Amniotic epithelial cell (primary cell): ENCODE data around the gene SLC22A1.
A peak's percentile ranks its signal among the peaks of the same experiment; 100 is the strongest.
"Not testable (repeated sequence)": the region's sequence is repeated elsewhere in the genome, so short reads cannot be mapped to it uniquely, and the experiment has no call there.

Experiments used
- DNase-seq: peaks from one replicate; pipeline ENCODE4 v3.0.0-alpha.2; 2010; ENCODE audit warnings: low read depth

The SLC22A1 gene

DNA sequence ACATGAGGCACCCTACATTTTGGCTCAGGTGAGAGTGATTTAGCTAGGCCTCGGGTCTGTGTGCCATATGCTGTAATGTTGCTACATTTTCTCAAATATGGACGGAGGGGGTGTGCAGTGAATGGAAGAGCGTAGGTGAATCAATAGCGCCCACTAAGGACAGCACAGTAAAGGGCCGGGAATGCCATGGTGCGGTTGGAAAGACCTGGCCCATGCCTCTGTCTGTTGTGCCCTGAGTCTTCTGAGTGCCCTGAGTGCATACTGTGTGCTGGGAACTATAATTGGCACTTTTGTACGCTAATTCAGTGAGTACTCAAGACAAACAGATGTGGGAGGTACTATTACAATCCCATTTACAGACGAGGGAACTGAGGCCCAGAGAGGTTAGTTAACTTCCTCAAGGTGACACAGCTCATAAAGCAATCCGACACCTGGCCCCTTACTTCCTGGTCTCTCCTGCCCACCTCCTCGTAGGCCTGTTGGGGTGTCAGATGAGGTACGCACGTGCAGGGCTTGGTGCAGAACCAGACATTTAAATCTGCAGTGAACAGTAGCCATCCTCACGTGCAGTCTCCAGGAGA is 17.3 kb downstream of the SLC22A1 start:
- no peak for DNase-seq

GRCh38 chr6:160139420-160139851 is 17.8 kb downstream of the SLC22A1 start:
- peak; percentile 94 for DNase-seq

- DNase-seq, result not testable (repeated sequence)
Measured at GRCh38 chr6:160140493-160140892, 18.9 kb downstream of the SLC22A1 start.

DNA sequence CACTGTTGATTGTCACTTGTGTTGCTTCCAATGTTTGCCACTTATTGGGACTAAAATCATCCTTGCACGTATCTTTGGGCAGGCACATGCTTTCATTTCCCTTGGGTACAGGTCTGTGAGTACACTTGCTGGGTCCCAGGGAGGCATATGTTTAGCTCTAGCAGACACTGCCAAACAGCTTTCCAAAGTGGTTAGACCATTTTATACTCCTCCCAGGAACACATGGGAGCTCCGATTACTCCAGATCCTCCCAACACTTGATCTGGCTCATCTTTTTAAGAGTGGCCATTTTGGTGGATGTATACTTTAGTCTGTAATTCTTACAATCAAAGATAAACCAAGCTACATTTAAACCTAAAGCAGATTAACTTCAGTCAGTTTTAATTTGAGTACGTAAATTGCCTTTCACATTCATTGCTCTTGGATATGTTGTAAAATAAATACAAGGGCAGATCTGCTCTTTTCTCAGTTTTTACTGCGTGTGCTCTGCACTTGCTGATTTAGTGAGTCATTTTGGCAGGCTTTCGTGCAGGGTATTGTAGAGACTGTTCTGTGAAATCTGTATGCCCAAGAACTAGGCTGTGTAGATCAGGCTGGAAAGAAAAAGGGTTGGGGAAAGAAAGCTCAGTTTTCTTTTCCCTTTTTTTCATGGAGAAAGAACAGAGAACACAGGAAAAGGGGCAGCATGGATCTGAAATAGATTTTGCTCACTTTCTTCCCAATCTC is 19.5 kb downstream of the SLC22A1 start:
- DNase-seq, result peak; percentile 52

DNA sequence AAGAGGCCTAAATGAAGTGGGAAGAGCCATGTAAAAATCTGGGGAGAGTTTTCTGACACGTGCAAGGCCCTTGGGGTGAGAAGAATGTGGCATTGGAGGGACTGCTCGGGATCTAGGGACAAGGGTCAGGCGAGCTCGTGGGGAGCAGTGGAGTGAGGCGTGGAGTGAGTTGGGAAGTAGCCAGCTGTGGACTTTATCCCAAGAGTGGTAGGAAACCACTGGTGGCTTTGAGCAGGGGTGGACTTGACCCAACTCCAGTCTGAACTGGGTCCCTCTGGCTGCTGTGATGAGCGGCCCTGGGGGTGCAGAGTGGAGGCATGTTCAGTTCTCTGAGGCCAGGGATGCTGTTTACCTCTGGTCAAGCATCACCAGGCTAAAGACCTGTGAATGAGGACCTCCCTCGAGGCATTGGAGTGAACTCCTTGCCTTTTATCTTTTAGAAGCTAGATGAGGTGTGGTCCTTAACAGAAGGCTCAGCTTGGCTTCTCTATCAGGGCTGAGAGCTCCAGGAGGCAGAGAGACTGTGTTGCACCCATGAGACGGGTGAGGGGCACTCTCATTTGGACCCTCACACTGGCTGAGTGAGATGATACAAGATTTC is 20.6 kb downstream of the SLC22A1 start:
- DNase-seq, result no peak

GRCh38 chr6:160146454-160147145 is 25.0 kb downstream of the SLC22A1 start:
- DNase-seq, result no peak

DNA sequence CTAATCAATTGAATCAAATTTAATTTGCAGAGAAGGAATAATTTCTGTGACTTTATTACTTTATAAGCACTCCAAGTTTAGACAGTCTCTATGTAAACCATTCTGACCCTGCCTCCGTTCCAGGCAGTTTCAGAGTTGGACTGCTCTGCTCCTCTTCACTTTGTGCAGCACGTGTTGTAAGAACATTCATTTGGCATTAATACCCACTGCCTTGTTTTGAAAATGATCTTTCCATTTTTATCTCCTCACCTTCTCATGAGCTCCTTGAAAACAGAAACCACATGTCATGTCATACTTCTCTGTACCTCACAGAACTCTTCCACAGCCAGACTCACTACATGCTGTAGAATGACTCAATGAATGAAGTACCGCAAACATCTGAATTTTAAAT is 25.5 kb downstream of the SLC22A1 start:
- peak; percentile 62 for DNase-seq

DNA sequence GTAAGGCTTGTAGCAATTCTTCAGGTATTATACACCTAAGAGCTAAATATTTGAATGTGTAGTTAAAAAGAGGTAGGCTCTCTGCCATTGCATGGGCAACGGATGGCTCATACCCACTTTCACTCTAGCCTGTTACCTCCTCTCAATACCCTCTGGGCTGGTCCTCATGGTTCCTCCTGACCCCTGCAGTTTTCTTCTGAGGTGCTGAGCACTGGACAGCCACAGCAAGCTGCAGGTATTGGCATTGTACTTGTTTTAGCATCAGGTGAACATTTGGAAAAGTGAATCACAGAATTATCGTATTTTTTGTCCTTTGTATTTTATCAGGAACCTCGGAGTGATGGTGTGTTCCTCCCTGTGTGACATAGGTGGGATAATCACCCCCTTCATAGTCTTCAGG is 32.9 kb downstream of the SLC22A1 start:
- no peak for DNase-seq

DNA sequence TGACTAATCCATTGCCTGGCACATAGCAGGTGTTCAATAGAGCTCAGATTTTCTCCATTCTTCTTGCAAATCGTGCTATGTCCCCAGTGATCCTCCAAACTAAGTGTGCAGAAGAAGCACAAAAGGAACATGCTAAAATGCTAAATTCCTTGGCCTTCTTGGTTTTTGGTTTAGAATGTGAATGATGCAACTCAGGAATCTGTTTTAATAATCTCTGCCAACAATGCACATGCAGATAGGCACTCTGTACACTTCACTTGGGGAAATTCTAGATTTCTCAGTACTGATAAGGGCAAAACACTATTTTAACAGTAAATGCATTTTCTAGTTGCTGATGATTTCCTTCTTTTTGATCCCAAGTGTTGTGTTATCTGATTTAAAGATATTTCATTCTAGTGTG is 35.2 kb downstream of the SLC22A1 start:
- DNase-seq, result peak; percentile 59

GRCh38 chr6:160160450-160160849 is 38.8 kb downstream of the SLC22A1 start:
- no peak for DNase-seq

DNA sequence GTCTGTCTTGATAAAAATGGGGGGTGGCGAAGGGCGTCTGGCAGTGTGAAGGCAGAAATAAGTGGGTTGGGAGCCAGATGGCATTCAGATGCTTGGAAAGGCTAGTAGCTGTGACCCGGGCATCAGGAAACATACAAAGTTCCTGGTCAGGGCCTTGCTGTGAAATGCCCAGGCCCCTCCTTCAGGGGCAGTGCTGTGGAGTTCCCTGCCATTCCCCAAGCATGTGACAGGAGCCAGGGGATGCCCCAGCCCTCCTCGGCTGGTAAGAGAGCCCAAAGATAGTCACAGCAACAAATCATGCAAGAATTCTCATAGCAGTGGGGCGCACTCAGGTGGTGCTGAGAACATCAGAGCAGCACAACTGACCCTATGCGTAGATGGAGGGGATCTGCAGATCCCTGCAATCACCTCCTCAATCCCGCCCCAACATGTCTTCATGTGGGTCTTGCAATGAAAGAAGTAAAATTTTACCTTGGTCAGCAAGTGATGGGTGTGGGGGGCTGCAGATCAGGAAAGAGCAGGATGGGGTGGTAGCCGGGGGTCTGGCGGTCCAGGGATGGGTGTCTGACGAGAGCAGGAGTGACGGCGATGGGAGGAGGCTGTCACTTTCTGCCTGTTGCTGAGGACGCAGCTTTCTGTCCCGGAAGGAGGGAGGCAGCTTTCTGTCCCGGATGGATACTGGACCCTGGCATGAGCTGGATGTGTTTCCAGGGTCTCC is 39.5 kb downstream of the SLC22A1 start:
- DNase-seq, result no peak

- DNase-seq, result no peak
Measured at GRCh38 chr6:160161647-160161986, 40.0 kb downstream of the SLC22A1 start.

GRCh38 chr6:160162030-160162566 is 40.5 kb downstream of the SLC22A1 start:
- DNase-seq, result no peak

- no peak for DNase-seq
Measured at GRCh38 chr6:160163425-160163824, 41.8 kb downstream of the SLC22A1 start.

GRCh38 chr6:160163912-160164311 is 42.3 kb downstream of the SLC22A1 start:
- DNase-seq, result no peak

- not testable (repeated sequence) for DNase-seq
Measured at GRCh38 chr6:160165928-160166327, 44.3 kb downstream of the SLC22A1 start.

GRCh38 chr6:160167604-160168399 is 46.2 kb downstream of the SLC22A1 start:
- DNase-seq, result peak; percentile 12

DNA sequence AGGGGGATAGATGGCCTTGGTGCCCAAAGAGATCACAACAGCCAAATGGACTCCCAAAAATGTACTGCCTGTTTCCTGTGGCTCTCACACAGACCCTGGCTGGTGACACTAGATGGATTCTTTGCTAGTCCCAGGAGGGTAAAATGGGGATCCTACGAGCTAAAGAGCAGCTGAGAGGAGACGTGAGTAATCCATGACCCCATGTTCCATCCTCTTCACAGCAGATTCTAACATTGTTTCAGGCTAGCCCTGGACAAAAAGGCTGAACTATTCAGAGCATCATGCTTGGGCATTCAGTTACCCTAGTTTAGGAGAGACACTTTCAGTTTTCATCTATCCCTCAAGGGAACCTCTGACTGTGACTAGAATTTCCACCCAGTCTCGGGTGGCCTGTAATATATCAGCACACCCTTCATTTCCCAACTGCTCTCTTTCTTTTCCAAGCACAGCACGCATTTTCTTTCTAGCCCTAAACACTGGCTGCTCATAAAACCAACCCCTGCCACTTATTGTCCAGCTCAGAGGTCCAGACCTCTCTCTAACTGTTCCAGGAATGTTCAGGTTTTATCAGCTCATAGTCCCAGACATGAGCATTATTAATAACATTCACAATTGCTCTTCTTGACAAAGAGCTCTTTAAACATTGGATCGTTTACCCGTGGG is 48.5 kb downstream of the SLC22A1 start:
- peak; percentile 21 for DNase-seq

DNA sequence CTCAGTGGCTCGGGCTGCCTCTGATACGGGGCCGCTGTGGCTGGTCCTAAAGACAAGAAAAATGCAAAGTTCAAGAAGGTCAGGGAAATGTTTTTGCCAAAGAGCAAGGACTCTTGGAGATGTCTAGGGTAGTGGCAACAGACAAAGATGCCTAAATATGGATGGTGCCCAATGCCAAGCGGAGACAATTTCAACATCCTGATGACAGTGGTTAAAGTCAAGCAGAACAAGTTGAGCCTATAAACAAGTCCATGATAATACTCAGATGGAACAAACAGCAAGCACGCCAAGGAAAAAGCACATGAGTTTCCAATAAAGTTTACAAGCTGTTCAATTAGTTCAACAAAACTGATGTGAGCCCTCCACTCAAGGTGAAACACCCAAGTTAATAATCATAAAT is 51.1 kb downstream of the SLC22A1 start:
- DNase-seq, result no peak

DNA sequence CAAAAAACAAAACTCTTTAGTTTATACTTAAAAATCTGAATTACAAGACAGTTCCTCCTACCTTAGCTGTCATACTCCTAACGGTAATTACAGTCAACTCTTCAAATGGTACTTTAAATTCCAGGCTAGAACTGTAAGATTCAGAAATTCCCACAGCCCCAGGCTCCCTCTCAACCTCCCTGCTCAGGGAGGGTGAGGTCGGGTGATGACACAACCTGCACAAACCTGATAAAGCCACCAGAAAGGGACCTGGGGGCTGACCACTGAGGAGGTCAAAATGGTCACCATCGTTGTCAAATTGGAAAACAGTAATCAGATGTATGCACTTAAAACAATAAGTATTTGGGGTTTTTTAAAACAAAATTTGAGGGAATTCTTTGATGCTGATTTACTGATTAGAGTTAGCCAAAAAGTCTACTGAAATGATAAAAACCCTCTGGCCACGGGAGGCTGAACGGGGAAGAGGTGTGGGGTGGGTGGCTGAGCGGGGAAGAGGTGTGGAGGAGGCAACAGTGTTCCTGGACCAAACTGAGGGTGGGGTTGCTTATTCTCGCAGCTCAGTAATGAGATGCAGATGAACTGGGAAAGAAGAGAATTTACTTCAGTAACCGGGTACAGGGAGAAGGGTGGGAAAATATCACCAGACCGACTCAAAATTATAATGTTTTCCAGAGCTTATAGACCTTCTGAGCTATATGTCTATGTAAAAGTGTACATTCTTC is 52.4 kb downstream of the SLC22A1 start:
- no peak for DNase-seq
